Stimulated activated CD8-positive, alpha-beta memory T cell treated with anti-CD3 and anti-CD28 coated beads, Interleukin-7, amount 100 ng/mL, for 4 hours (primary cell): ENCODE data around the gene GOLGA8H.
"Not testable (repeated sequence)": the region's sequence is repeated elsewhere in the genome, so short reads cannot be mapped to it uniquely, and the experiment has no call there.

ENCODE experiments used
- DNase-seq, 2 donors: peaks; one replicate each; pipeline ENCODE4 v3.0.0-alpha.2; 2020; ENCODE audit warnings: low read depth in 2 of 2

GOLGA8H gene, protein sequence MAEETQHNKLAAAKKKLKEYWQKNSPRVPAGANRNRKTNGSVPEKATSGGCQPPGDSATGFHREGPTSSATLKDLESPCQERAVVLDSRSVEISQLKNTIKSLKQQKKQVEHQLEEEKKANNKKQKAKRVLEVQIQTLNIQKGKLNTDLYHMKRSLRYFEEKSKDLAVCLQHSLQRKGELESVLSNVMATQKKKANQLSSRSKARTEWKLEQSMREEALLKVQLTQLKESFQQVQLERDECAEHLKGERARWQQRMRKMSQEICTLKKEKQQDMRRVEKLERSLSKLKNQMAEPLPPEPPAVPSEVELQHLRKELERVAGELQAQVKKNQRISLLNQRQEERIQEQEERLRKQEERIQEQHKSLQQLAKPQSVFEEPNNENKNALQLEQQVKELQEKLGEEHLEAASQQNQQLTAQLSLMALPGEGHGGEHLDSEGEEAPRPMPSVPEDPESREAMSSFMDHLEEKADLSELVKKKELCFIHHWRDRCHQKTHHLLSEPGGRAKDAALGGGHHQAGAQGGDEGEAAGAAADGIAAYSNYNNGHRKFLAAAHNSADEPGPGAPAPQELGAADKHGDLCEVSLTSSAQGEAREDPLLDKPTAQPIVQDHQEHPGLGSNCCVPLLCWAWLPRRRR

DNA sequence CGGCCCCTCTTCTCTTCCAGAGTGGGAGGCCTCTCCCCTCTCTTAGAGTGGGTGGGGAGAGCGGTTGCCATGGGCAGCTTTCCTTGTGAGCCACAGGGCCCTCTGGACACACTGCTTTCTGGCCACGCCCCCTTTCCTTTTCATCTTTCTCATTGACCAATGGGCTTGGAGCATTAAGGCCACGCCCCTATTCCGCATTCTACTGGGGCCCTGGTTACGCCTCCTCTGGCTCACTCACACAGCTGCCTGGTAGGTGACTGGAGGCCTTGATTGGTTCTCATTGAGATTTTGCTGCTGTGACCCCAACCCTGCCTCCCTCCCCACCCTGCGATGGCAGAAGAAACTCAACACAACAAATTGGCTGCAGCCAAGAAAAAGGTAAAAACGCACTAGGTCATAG is at the start of gene GOLGA8H:
TSS of gene GOLGA8H (plus strand) at position 233 of the 400 bp plus-strand sequence. CDS start at position 331, 98 bp downstream.
- not testable (repeated sequence) for DNase-seq

DNA sequence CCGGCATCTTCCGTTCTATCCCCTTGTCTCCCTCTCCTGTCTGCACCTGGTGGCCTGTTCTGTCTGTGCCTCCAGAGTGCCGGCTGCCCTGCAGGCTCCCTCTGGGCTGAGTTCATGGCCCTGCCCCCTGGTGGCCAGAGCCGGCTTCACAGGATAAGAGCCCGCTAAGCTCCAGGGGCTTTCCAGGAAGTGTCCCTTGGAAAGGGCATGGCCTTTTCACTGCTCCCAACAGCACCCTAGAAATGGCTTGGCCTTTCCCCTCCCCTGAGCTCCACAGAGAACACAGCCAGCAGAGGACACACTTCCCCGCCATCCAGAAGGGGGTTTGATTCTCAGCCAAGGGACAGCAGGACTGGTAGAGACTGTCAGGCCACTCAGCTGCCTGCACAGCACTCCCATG is 36.9 kb upstream of the GOLGA8H start:
- not testable (repeated sequence) for DNase-seq

DNA sequence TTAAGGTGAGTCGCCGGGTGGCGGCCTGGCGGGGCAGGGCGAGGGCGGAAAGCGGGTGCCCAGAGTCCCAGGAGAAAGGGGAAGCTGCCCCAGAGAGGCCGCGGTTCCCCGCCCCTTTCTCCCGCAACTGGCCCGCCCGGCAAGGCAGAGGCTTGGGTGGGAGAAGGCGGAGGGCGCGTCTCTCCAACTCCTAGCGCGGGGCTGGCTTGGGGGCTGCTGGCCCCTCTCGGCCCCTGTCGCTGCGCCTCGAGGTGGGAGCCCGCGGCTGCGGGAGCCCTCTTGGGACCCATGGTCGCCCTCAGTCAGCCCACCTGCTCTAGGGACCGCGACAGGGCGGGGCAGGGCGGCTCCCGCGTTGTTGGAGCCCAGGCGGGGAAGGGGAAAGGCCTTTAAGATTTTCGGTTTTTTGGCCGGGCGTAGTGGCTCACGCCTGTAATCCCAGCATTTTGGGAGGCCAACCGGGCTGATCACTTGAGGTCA is 30.8 kb upstream of the GOLGA8H start:
- not testable (repeated sequence) for DNase-seq

DNA sequence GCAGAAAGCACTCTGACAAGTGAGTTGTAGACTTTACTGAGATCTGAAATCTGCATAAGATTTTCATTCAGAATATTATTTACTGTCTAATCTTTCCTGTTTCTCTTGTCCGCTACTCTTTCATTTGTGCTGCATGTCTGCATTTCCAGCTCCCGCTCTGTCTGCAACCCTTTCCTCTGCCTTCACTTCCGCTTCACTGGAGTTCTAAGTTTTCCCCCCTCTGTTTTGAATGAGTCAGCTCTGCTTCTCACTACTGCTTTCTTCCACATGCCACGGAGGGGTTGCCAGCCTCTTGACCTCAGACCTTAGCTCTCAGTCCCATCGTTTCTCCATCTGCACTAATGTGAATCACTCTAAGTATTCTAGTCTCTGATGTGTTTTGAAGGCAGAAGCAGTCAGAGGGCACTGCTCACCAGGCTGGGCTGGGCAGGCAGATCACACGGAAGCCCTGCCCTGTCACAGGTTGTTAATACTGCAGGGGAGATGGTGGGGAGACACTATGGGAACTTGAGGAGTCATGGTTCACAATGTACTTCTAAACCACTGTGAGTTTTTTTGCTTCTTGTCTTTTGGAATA is 24.3 kb upstream of the GOLGA8H start:
- DNase-seq: not testable (repeated sequence)

DNA sequence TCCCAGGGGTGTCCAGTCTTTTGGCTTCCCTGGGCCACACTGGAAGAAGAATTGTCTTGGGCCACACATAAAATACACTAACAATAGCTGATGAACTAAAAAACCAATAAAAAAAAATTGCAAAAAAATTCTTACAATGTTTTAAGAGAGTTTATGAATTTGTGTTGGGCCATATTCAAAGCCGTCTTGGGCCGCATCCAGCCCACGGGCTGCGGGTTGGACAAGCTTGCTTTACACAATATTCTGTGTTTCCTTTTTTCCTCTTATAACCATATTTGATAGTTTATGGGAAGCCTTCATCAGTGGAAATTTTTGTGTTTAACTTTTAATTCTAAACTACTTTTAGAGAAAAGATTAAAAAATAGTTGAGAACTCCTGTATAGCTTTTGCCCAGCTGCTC is 23.1 kb upstream of the GOLGA8H start:
- not testable (repeated sequence) for DNase-seq

DNA sequence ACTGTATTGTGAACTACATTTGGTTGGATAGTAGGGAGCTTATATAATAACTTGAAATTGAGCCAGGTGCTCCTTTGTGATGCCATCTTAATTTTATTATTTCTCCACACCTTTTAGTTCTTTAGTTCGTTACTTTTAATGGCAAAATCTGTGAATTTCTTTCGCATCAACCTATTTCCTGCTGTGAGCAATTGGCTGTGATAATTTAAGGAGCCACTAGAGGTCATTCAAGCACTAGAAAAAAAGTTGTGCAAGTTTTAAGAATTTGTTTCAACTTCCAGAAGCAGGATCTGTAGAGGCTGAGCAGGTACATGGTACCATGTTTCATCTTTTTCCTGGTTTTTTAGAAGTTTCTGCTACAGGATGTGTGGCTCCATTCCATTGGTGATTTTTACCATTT is 4.9 kb upstream of the GOLGA8H start:
- not testable (repeated sequence) for DNase-seq

DNA sequence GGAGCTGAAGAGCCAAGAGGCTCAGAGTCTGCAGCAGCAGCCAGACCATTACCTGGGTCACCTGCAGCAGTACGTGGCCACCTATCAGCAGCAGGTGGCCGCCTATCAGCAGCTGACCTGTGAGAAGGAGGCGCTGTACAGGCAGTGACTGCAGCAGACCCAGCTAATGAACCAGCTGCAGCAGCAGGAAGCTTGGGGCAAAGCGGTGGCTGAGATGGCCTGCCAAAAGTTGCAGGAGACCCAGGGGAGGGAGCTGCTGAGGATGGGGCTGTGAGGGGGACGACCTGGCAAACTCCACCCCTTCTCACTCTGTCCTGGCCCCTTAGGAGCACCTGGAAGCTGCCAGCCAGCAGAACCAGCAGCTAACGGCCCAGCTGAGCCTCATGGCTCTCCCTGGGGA is 8.4 kb downstream of the GOLGA8H start:
- DNase-seq: not testable (repeated sequence)

DNA sequence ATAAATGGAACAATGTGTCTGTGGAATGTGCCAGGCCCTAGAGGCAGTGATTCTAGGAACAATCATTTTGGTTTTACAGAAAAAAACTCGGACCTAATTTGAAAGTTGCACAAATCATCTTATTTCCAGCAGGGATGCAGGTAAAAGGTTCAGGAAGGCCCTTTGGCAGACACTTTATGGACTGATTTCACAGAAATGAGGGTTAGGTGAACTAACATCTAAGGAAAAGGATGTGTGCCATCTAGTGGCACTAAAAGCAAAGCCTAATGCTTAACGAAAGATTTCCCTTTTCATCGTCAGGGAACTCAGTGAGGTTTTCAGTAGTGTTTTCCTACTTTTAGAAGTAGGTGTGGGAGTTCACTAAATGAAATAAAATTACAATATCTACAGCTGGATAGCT is 17.5 kb downstream of the GOLGA8H start:
- DNase-seq: not testable (repeated sequence)

DNA sequence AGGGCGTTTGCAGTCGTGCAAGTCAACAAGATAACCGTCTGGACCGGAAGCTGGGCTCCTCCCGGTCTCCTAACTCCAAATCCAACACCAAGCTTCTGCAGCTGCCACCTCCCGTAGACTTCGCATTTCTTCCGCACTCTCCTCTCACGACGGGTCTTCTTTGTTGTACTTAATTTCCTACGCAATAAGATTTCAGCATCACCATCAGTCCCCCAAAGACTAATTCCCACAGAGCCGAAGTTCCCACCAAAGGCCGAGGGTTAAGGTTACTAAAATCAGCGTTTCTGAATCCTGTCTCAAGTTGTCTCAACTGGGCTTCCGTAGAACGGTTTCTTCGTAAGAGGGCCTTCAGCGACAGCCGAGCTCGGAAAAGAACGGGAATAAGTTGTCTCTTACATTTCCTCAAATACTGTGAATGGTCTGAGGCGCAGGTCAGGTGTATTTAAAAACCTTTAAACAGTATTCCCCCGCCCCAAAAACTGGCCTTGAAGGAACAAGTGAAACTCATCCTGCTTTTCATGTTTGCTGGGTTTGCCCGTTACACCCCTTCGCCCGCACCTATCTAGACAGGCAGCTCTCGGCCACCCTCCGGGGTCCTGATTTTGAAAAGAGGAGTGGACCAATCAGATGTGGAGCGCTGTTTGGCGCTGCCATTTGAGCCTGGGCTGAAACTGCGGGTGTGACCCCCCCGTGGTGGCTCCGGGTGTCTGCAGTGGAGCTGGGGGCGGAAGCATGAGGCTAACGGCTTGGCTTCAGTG is 21.8 kb downstream of the GOLGA8H start, which contains the start of gene ARHGAP11B:
TSS of gene ARHGAP11B (plus strand) at position 693 of the 758 bp plus-strand sequence.
- DNase-seq: peak; percentile 86 to 91

DNA sequence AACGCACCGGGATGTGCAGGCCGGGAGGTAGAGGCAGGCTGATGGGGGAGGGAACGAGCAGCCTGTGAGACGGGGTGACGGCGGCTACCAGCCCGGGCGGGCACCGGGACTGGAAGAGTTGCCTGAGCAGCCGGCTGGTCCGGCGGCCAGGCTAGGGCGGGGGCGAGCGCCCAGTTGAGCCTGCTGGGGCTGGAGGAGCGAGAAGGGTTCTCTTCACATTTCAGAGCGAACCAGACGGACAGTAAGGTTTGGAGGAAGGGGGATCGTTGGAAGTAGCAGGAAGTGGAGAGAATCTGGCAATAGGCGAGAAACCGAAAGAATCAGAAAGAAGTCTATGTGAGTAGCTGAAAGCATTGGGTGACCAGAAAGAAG is 22.4 kb downstream of the GOLGA8H start:
- not testable (repeated sequence) for DNase-seq

DNA sequence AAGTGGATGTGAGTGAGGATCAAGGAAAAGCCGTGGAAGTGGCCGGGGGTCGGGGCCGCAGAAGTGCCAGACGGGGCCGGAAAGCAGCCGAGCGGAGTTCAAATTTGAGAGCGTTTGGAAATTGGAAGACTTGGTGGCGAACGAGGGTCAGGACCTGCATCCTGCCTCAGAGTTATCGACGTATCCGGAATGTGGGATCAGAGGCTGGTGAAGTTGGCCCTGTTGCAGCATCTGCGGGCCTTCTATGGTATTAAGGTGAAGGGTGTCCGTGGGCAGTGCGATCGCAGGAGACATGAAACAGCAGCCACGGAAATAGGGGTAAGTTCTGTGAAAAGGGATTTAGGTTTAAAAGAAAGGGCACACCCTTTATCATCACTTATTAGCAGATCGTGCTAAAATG is 22.8 kb downstream of the GOLGA8H start:
- not testable (repeated sequence) for DNase-seq

DNA sequence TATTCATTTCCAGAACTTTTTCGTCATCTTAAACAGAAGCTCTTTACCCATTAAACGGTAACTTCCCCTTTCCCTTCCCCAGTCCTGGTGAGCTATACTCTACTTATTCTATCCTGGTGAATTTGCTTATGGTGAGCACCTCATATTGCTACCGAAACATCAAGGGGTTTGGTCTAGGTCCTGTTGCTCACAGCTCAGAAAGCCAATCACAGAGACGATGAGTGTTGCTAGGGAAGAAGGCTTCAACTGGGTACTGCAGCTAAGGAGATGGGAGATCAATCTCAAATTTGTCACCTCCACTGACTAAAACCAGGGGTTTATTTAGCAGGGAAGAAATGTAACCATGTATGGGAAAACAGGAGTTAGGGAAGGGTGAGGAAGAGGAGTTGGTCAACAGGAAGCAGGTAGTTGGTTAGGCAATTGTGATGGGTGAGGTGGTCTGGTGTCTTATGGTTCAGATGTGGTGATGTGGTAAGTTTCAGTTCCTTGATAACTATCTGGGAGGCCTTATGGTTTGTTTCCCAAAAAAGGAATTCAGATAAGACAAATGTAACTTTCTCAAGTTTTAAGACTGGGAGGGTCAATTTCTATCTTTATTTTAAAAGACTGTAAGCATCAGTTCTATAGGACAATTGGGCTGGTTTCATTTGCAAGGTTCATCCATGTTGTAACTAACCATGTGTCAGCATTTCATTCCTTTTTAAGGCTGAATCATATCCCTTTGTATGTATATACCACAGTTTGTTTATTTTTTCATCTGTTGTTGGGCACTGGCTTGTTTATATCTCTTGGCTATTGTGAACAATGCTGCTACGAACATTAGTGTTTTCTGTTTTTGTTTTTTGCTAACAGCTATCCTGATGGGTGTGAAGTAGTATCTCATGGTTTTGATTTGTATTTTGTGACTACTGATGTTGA is 46.4 kb downstream of the GOLGA8H start:
- no peak for DNase-seq

DNA sequence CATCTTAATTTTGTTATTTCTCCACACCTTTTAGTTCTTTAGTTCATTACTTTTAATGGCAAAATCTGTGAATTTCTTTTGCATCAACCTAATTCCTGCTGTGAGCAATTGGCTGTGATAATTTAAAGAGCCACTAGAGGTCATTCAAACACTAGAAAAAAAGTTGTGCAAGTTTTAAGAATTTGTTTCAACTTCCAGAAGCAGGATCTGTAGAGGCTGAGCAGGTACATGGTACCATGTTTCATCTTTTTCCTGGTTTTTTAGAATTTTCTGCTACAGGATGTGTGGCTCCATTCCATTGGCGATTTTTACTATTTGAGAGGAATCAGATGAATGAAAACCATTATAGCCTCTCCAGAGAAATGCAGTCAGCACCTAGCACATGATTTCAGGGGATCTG is 57.3 kb downstream of the GOLGA8H start:
- not testable (repeated sequence) for DNase-seq
